Stomach (tissue), 4 donors: ENCODE measurements around the gene ARID1B.

Source experiments
- CTCF ChIP-seq, 7 experiments: fragments of 450-650 bp in 4 of 7; fragments of 200-600 bp in 3 of 7; sonication (generic) in 3 of 7; IDR thresholded peaks; one replicate each; pipeline ENCODE4 v1.5.1; 2016 to 2019; ENCODE audit warnings: antibody characterized with exemption in 7 of 7, control low read depth in 2 of 7, mild to moderate bottlenecking in 1 of 7
- POLR2A ChIP-seq, 4 donors: fragments of 450-650 bp; IDR thresholded peaks; one replicate each; pipeline ENCODE4 v1.6.1; 2016; ENCODE audit warnings: antibody characterized with exemption in 4 of 4, control low read depth in 2 of 4, mild to moderate bottlenecking in 1 of 4, moderate library complexity in 1 of 4
- POLR2AphosphoS5 ChIP-seq, 3 donors: sonication (generic); formaldehyde crosslinking; IDR thresholded peaks; one replicate each; pipeline ENCODE4 v1.6.1; 2016; ENCODE audit warnings: antibody characterized with exemption in 3 of 3

GRCh38 chr6:157091243-157091642, 314.1 kb downstream of the ARID1B start:
- TF ChIP-seq CTCF (IDR thresholded peaks at IDR 0.05) (no peak), POLR2AphosphoS5 (IDR thresholded peaks at IDR 0.05) (no peak), POLR2A (IDR thresholded peaks at IDR 0.05) (no peak)
